ENCODE data around the gene GLTP. TPM values are rescaled to one million over a fixed set of nuclear protein-coding genes. Genes with fewer than 3 reads are reported as not detected.

Gene GLTP
- polyA plus RNA-seq, 10 donors, result 20.3 to 41.7 (median 24.9) TPM

- DNase-seq, result no peak
These were observed 55.6 kb downstream of the GLTP start for GRCh38 chr12:109824731-109825130.

- no peak for DNase-seq
These were observed 57.4 kb downstream of the GLTP start for GRCh38 chr12:109822951-109823411.

GRCh38 chr12:109822416-109822815 lies 57.9 kb downstream of the GLTP start:
- DNase-seq, result no peak

- no peak for DNase-seq
These were observed 58.4 kb downstream of the GLTP start for GRCh38 chr12:109821968-109822367.

GRCh38 chr12:109820816-109821381 lies 59.4 kb downstream of the GLTP start:
- no peak for DNase-seq

GRCh38 chr12:109818905-109819500 lies 61.3 kb downstream of the GLTP start:
- DNase-seq, result no peak

- no peak for DNase-seq
These were observed 62.1 kb downstream of the GLTP start for GRCh38 chr12:109818253-109818652.

- DNase-seq, result no peak
These were observed 62.6 kb downstream of the GLTP start for GRCh38 chr12:109817627-109818231.

GRCh38 chr12:109816870-109817269 lies 63.5 kb downstream of the GLTP start:
- no peak for DNase-seq

GRCh38 chr12:109815757-109816617 lies 64.4 kb downstream of the GLTP start:
- DNase-seq, result no peak

GRCh38 chr12:109815225-109815624 lies 65.1 kb downstream of the GLTP start:
- DNase-seq, result no peak

- DNase-seq, result no peak
These were observed 65.7 kb downstream of the GLTP start for GRCh38 chr12:109814600-109815150.

- DNase-seq, result no peak
These were observed 66.4 kb downstream of the GLTP start for GRCh38 chr12:109813810-109814416.

GRCh38 chr12:109811624-109811995 lies 68.7 kb downstream of the GLTP start:
- DNase-seq, result no peak

- no peak for DNase-seq
These were observed 69.3 kb downstream of the GLTP start for GRCh38 chr12:109810954-109811623.

GRCh38 chr12:109808876-109809646 lies 71.3 kb downstream of the GLTP start:
- DNase-seq, result no peak

- DNase-seq, result no peak
These were observed 72.2 kb downstream of the GLTP start for GRCh38 chr12:109807954-109808643.

GRCh38 chr12:109804820-109805761 lies 75.2 kb downstream of the GLTP start:
- DNase-seq, result peak; percentile 24 to 77 (median 59)

GRCh38 chr12:109803678-109804077 lies 76.7 kb downstream of the GLTP start:
- no peak for DNase-seq

All from muscle of back (tissue), 11 donors.